Stimulated activated naive CD4-positive, alpha-beta T cell (primary cell): ENCODE data around the gene NFAT5.
A peak's percentile ranks its signal among the peaks of the same experiment; 100 is the strongest.
"Not testable (repeated sequence)": the region's sequence is repeated elsewhere in the genome, so short reads cannot be mapped to it uniquely, and the experiment has no call there.

Experiments
- DNase-seq, 6 experiments: peaks; one replicate each; lab custom pipeline; 2025; lab: John Stamatoyannopoulos, UW

NFAT5 gene, protein sequence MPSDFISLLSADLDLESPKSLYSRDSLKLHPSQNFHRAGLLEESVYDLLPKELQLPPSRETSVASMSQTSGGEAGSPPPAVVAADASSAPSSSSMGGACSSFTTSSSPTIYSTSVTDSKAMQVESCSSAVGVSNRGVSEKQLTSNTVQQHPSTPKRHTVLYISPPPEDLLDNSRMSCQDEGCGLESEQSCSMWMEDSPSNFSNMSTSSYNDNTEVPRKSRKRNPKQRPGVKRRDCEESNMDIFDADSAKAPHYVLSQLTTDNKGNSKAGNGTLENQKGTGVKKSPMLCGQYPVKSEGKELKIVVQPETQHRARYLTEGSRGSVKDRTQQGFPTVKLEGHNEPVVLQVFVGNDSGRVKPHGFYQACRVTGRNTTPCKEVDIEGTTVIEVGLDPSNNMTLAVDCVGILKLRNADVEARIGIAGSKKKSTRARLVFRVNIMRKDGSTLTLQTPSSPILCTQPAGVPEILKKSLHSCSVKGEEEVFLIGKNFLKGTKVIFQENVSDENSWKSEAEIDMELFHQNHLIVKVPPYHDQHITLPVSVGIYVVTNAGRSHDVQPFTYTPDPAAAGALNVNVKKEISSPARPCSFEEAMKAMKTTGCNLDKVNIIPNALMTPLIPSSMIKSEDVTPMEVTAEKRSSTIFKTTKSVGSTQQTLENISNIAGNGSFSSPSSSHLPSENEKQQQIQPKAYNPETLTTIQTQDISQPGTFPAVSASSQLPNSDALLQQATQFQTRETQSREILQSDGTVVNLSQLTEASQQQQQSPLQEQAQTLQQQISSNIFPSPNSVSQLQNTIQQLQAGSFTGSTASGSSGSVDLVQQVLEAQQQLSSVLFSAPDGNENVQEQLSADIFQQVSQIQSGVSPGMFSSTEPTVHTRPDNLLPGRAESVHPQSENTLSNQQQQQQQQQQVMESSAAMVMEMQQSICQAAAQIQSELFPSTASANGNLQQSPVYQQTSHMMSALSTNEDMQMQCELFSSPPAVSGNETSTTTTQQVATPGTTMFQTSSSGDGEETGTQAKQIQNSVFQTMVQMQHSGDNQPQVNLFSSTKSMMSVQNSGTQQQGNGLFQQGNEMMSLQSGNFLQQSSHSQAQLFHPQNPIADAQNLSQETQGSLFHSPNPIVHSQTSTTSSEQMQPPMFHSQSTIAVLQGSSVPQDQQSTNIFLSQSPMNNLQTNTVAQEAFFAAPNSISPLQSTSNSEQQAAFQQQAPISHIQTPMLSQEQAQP (N-terminal part only)

DNA sequence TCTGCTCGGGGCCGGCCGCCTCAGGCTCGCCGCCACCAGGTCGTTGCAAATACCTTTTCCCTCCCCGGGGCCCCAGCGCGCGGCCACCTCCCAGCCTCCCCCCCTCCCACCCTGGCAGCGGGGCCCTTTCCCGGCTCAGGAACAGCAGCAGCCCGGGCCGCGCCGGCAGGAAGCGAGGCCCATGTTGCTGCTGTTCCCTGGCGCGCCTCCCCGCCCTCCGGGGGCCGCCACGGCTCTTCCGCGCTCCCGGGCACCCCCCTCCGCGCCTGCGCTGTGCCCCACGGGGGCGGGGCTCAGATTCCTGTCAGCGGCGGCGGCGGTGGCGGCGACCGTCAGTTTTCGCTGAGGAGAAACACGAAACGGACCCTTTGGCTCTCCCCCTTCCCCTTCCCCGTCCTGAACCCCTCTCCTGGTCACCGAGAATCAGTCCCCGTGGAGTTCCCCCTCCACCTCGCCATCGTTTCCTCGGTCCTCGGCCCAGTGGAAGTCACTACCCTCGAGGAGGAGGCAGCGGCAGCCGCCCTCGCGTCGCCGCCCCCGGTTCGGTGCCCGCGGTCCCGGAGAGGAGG lies at the start of gene NFAT5:
NFAT5 (plus strand) TSS at position 296 of the 569 bp plus-strand sequence. CDS start 336 bp downstream, outside the sequence.
- DNase-seq = peak; percentile 79 to 97 (median 90)

DNA sequence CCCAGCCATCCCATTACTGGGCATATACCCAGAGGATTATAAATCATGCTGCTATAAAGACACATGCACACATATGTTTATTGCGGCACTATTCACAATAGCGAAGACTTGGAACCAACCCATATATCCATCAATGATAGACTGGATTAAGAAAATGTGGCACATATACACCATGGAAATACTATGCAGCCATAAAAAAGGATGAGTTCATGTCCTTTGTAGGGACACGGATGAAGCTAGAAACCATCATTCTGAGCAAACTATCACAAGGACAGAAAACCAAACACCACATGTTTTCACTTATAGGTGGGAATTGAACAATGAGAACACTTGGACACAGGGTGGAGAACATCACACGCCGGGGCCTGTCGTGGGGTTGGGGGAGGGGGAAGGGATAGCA lies 47.9 kb upstream of the NFAT5 start:
- not testable (repeated sequence) for DNase-seq

DNA sequence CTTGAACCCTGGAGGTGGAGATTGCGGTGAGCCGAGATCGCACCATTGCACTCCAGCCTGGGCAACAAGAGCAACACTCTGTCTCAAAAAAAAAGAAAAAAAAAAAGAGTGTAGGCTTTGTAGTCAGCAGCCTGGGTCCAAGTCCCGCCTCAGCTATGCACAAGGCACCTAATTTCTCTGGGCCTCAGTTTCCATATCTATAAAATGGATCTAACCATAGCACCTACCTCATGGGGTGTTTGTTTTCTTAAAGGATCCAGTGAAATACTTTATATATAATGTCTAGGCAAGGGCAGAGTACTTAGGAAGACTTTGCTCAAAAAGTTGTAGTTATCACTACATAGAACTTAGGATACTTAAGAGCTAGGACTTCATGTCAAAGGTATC lies 45.4 kb upstream of the NFAT5 start:
- no peak for DNase-seq

DNA sequence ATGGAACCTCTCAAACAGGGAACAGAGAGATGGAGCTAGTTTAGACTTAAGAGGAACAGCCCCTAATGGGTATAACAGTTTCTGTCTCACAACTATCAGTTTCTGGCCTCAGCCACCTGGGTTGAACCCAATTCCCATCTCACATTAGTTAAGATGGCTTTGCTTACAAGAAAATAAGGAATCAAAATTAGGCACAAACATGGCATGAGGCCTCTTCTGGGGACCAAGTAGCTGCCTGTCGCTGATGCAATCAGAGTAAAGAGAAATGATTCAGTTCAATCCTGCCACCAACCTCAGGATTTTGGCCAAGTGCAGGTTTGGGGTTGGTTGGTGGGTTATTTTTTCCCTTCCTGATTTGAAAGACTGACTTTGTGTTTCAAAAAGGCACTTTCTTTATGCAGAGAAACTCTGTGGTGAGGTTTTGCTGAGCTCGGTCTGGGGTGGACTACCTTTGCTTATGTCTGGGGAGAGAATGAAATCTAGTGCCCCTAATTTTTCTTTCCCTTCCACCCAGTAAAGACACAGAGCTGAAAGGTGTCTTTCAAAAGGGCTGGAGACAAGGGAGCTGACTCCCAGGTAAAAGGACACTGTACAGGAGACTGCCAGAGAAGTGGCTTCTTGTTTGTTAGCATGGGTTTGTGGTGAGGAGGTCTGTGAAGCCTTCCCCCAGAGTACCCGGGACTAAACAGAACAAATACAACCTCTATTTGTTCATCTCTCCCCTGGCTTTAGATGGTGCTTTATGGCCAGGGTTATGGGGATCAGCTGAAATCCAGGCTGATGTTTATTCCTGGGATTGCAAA lies 44.8 kb upstream of the NFAT5 start:
- DNase-seq = no peak

DNA sequence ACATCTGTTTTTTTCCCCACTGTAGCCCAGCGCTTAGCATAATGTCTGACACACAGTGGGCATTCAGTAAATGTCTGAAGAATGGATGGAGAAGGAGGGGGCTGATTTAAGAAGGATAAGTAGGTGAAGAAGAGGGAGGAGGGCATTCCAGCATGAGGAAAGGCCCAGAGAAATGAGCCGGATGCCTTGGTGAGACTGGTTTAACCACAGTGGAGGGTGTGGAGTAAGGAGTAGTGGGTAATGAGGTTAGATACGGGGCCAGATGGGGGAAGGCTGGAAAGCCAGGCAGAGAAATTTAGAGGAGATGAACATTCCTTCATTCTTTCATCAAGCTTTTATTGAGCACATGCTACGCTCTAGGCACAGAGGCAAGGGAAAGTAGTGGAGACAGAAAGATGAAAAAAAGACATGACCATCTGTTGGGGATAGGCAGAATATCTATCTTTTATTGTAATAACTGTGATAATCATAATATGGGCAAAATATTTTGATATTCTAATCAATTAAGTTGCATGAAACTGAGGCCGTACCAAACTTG lies 43.7 kb upstream of the NFAT5 start:
- no peak for DNase-seq

- DNase-seq = no peak
Measured at GRCh38 chr16:69522732-69523404, 42.9 kb upstream of the NFAT5 start.

DNA sequence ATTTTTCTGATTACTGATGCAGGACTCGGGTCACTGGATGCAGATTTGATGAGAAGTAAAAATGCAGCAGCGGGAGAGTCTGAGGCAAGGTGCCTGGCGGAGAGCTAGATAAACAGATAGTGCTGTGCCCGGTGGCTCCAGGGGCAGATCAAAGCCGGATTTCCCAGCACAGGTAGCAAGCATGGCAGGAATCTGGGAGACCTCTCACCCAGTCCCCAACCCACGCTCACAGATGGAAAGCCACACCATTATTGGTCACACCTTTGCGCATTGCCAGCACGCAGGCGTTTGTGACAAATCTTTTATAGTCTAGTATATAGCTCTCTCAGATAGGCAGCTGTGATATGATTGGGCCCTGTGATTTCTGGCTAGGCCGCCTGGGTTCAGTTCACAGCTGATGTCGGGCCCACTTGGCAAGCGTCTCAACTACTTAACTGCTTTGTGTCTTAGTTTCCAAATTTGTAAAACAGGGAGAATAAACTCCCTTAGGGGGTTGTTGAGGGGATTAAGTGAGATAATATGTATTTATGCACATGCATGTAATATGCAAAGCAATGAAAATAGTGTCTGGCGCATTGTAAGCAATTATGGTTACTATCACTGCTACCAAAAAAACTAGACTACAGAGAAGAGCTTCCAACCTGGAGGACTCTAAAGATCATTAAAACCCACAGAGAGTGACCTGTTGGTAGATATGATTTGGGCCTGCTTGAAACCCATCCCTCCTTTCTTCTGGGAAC lies 42.0 kb upstream of the NFAT5 start:
- no peak for DNase-seq

DNA sequence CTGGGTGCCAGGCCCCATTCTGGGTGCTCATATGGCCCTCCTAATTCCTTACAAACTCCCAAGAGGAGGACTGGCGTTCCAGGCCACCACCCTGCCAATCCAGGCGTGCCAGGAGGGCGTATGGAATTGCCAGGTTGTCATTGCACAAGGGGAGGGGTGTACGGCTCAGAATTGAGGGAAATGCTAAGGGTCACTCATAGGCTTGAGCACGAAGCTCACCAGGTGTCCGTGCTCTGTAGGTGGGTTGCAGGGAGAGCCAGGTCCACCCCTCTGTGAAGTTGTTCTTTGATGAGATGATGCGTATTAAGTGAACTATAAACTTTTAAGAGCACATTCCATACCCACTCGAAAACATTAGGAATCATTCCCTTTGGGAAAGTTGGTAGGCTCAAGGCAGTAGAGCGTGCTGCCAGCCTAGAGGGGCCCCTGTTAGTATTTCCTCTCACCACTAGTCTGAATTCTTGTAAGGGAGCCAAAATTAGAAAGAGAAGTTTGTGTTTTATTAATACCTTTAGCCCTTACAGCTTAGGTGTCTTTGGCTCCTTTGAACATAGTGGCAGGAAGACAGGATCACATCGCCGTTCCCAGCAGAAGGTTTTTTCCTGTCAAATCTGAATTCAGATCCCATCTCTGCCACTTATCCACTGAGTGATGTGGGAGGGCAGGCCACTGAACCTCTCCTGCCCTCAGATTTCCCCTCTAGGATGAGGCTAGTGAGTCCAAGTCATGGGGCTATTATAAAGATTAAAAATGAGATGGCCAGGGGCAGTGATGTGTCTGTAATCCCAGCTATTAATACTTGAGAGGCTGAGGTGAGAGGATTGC lies 38.7 kb upstream of the NFAT5 start:
- no peak for DNase-seq

- no peak for DNase-seq
Measured at GRCh38 chr16:69531988-69532387, 33.8 kb upstream of the NFAT5 start.

GRCh38 chr16:69532641-69533455 lies 32.9 kb upstream of the NFAT5 start:
- DNase-seq = no peak

DNA sequence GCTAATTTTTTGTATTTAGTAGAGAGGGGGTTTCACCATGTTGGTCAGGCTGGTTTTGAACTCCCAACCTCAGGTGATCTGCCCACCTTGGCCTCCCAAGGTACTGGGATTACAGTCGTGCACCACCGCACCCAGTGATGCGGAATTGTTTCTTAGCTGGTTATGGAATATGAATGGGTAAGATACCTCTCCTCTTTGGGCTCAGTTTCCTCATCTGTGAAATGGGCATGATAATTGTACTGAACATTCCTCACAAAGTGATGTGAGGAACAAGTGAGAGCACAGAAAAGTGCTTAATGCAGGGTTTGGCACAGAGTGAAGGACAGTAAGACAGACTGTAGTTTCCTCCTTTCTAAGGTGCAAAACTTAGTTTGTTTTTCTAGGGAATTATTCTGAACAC lies 31.0 kb upstream of the NFAT5 start:
- DNase-seq = no peak

DNA sequence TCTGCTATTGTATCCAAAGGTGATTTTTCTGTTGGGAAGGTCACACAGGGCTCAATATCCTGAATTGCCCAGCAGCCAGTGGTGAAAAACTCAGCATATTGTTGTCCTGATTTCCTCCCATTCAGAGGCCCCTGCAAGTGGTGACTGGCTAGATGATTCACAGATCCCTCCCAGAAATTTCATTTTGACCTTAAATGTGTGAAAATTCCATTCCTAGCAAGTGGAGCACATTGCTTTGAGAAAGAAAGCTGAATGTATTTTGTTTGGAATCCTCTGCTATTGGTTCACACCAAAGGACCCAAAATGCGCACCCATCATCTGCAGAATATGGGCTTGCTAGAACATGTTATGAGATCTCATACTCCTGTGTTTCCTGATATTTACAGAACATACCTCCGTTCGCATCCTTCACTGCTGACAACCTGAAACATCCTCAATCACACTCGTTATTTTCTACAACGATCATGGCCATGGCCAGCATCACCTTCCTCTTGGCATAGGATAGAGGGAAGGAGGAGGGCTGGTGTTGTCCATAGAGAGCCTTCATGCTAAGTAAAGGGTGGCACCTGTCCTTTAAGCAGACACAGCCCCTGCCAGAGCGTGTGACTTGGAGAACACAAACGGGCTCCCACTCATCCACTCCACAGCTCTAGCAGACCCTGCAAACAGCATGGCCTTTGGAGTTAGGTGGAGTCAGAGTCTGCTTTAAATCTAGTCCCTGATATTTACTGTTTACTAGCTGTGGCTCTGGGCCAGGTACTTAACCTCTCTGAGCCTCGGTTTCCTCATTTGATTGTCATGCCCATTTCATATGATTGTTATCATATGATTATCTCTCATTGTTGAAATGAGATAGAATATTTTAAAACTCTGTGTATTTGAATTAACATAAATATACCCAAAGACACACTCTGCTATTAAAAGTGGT lies 30.4 kb upstream of the NFAT5 start:
- no peak for DNase-seq

- DNase-seq = no peak
Measured at GRCh38 chr16:69537706-69538080, 28.1 kb upstream of the NFAT5 start.

DNA sequence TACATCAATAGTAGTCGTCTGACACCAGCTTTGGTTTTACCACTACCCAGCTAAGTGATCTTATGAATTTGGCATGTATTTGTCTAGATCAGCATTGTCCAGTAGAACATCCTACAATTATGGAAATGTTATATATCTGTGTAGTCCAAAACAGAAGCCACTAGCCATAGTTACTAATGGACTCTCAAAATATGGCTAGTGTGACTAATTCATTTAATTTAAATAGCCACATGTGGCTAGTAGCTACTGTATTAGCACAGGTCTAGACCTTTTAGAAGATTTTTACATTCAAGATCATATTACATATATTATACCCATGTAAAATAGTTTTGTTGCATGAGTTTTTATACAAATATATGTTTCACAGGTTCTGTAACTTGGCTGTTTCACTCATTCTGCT lies 27.0 kb upstream of the NFAT5 start:
- no peak for DNase-seq

DNA sequence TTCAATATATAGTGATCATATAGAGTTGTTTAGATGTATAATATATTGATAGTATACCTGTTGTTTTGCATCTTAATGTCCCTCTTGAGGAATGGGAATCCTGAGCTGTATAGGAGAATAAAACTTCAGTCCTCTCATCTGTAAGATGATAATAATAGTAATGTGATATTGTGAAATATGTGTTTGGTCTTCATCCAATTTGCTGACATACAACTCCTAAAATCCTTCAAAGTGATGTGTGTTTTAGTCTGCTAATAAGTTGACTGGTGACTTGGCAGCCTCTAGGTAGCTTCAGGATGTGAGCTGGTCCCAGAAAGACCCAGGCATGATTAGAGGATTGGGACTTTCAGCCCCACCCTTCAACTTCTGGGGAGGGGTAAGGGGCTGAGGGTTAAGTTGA lies 22.8 kb upstream of the NFAT5 start:
- no peak for DNase-seq

- no peak for DNase-seq
Measured at GRCh38 chr16:69544088-69544487, 21.7 kb upstream of the NFAT5 start.

DNA sequence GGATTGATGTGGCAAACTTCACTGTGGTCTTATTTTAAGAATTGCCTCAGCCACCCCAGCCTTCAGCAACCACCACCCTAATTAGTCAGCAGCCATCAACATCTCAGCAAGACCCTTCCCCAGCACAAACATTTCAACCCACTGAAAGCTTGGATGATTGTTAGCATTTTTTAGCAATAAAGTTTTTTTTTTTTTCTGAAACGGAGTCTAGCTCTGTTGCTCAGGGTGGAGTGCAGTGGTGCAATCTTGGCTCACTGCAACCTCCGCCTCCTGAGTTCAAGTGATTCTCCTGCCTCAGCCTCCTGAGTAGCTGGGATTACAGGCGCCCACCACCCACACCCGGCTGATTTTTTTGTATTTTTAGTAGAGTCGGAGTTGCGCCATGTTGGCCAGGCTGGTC lies 19.1 kb upstream of the NFAT5 start:
- DNase-seq = not testable (repeated sequence)
